Activated T-cell treated with anti-CD3 and anti-CD28 coated beads for 48 hours (primary cell): ENCODE data around the gene FSIP2.

ENCODE experiments used
- DNase-seq: peaks from one replicate; pipeline ENCODE4 v3.0.0-alpha.2; 2020; ENCODE audit warnings: low read depth

Gene FSIP2, protein sequence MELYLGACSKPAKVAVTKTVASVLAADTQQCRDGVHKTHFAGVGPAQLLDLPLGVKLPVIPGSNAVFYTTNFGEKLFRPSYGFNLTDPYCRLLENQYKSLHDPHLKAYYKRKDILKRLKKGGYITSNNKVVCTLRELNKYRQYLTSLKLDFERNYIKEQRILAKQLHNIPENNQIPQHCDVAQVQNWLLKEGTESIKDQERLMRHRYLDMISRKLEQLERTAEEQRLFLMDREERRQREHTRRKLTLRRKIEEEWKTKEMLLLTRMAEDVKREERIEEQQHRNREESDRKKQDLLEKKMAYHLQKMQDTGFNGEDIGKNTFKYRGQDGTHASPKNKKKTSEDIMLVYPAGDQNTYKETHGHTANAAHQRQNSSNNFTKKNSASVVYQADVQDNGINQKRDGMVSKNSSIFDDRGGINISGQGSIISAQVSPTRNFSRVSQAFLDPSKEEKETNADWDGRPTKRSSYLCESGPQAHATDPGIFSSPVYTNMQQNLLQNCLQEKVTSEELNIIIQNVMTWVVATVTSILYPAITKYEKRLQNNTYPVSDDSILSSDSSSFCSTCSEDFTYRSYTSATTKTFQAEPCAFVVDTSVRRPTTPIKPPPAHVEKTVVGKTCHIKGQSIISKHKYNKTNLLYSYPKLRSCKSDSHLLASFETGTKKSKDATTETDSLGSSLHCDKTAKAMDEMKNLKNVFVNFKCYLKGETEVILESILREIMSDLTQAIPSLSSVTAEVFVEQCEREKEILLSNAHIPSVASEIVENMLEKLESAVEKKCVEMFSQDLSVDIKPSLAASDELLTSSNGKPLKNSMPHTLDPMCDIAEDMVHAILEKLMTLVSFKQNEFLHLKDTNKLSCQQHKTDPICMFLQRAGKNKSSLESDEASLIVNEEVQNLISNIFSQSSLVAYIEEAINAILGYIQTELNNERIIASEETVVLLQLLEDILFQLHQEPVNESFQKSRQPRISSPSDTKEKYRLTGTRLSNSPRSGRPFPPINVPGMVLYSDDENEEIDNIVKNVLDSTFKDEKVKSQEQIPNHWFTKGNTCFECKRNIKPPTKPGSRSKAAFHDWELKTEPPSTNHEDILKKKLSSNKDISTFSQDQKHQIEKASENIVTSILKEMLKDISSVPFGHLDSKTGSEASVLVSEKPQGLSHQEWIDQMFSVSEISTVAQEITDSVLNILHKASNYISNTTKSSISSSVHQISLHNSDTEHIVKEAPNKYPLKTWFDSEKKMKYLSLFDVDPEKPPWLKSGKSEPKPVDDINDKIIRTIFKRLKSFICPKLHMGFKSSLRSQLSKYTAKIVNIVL (N-terminal part only)

GRCh38 chr2:185738679-185739472 is at the start of gene FSIP2:
Gene FSIP2, plus strand, starts transcription at chr2:185738804. Its CDS starts 91 bp downstream, at chr2:185738895.
- DNase-seq, result peak; percentile 52

DNA sequence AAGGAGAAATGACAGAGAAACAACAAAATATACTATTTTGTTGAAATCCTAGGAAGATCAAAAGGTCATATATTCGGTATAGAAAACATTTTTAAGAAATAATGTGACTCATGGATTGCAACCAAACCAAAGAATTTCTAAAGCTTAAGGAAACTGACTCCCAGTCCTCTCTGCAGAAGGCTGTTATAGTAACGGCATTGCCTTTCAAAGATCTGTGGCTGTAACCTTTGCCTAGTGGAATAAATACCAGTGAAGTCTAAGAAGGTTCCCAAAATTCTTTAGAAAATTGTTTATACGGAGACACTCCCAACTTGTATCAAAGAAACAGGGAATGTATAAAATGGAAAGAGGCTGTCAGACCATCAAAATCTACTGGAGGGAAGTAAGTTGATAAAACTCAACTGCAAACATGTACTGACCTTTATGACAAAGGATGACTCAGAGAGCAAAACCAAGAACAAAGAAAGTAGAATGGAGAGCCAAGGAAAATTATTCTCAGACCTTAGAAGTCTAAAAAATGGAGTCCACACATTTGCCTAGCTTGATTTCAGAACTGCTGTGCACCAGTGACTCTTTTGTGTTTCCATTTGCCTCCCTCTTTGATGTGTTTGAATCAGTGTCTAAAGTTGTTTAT is 48.6 kb upstream of the FSIP2 start:
- no peak for DNase-seq

DNA sequence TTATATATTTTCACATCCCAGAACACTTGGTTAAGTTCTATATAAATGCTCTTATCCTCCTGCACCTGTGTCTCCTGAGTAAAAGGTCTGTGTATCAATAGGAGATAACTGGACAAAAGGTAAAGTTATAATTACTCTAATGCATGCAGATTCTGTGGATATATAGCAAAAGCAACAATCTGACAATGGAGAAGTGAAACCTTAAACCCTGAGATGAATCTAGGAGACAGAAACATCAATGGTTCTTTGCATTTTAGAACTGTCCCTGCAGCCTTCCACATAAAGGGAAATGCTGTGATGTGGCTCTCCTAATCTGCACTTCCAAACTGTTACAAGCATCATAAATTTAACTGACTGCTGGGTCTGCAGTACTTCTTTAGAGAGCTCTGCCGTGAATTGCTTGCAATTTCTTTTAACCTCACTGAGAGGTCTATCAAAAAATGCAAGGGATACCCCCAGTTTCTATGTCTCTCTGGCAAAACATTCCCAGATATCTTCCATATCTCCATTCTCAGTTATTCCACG is 42.8 kb upstream of the FSIP2 start:
- DNase-seq, result no peak

DNA sequence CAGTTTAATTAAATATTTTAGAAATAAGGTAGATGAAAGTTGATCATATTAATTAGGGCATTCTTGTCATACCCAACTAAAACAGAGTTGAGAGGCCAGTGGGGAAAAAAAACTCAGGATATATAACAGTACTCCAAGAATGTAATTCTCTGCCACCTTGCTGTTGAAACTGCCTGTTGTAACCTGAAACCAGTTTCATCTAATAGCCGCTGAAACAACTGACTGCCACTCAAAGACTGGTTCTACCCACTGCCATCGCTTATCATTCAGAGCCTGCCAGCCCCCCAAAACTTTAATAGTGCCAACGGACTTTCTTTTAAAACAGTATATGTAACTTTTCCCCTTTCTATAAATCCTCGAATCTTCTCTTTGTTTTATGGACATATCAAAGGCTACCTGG is 37.7 kb upstream of the FSIP2 start:
- DNase-seq, result no peak

- no peak for DNase-seq
Measured at GRCh38 chr2:185734658-185735057, 3.9 kb upstream of the FSIP2 start.

GRCh38 chr2:185736210-185736609 is 2.4 kb upstream of the FSIP2 start:
- no peak for DNase-seq

GRCh38 chr2:185745864-185746859 is 7.6 kb downstream of the FSIP2 start:
- DNase-seq, result no peak

DNA sequence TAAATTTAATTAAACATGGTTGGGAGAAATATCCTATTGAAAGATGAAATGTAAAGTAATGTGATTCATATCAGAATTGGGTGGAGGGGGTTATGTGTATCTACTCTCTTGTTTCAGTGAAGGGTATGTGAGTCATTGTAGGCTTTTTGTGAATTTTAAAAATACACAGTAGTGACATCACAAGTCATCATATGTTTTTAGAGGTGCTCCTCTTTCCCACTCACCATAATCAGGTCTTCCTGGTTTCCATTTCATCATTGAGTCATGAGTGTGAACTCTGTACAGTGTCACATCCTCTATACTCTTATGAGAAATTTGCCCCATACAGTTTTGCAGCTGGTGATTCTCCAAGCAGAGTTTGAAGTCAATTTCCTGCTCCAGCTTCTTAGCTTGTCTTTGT is 18.8 kb downstream of the FSIP2 start:
- DNase-seq, result no peak

DNA sequence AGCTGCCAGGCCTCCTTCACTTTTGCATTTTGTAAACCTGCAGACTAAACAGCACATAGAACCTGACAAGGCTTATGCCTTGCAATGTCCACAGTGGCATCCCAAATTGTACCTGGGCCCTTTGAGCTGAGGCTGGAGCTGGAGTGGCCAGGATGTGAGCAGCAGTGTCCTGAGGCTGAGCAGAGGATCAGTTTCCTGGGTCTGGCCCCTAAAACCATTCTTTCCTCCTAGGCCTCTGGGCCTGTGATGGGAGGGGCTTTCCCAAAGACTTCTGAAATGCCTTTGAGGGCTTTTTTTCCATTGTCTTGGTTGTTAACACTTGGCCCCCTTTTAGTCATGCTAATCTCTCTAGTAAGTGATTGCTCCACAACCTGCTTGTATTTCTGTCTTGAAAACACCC is 32.8 kb downstream of the FSIP2 start:
- DNase-seq, result no peak

- DNase-seq, result no peak
Measured at GRCh38 chr2:185780890-185781289, 42.3 kb downstream of the FSIP2 start.

DNA sequence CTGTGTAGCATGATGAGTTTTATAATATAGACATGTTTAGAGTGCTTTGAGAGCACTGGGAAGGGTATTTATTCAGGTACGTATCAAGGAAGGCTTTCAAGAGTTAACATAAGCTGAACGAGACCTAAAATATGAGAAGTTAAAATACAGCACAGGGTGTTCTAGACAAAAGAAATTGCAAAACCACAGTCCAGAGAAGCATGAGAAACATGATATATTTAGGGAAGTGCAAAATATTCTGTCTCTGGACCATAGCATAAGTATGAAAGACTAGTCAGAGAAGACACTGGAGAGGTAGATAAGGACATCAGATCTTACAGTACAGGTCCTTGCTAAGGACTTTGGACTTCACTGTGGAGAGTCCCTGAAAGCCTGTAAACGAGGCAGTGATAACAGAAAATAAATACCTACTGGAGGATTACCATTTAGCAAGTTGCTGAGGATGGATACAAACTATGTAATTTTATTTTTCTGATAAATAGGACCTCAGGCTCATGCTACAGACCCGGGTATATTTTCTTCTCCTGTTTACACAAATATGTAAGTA is 43.7 kb downstream of the FSIP2 start:
- no peak for DNase-seq

DNA sequence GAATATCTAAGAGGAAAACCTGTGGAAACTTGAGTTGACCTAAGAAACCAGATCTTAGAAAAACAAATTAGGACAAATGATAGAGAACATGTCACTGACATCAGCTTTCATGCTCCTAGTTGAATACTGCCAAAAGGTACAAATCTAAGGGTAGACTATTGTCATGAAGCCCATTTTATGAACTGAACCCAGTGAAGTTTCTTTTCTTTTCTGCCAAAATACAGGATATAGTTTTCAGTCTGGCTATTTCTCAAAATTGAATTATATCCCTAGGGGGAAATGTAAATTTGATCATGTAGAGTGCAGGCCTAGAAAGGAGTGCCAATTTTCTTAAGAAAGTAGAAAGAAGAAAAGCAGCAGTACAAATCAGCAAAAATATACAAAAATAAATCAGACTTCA is 46.6 kb downstream of the FSIP2 start:
- no peak for DNase-seq

GRCh38 chr2:185785851-185786473 is 47.4 kb downstream of the FSIP2 start:
- DNase-seq, result no peak

- no peak for DNase-seq
Measured at GRCh38 chr2:185787227-185788145, 48.9 kb downstream of the FSIP2 start.

DNA sequence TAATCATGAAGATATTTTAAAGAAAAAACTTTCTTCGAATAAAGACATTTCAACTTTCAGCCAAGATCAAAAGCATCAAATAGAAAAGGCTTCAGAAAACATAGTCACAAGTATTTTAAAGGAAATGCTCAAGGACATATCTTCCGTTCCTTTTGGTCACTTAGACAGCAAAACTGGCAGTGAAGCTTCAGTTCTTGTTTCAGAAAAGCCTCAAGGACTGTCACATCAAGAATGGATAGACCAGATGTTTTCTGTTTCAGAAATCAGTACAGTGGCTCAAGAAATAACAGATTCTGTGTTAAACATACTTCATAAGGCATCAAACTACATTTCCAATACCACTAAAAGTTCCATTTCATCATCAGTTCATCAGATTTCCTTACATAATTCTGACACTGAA is 51.8 kb downstream of the FSIP2 start:
- no peak for DNase-seq

DNA sequence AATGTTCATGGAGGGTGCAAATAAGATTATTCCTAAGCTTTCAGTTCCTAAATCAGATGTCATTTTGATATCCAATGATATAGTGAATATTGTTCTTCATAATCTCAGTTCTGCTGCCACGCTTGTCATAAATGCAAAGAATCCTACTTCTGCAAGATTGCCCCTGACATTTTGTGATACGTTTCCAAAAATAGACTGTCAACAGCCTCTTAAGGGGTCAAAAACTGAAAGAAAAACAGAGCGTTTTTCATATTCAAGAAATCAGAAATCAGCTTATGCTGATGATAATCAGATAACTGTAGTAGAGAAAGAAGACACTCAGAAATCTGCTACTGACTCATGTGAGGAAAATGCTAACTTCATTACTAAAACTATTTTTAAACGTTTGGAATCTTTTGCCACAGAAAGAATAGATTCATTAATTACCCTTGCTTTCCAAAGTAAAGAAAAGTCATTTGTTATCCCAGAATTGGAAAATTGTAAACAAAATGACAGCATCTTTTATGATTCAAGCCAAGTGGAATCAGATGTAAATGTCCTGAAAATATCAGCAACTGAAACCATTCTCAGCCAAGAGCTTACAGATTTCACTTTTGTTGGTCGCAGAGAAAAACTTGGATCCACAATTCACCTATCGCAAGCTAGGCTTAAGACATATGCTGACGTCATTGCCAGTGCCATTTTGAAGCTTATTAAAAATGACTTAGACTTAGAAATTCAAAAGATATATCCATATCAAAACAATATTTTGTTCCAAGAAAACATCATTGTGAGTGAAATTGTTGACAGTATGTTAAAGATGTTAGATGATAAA is 55.1 kb downstream of the FSIP2 start:
- no peak for DNase-seq

DNA sequence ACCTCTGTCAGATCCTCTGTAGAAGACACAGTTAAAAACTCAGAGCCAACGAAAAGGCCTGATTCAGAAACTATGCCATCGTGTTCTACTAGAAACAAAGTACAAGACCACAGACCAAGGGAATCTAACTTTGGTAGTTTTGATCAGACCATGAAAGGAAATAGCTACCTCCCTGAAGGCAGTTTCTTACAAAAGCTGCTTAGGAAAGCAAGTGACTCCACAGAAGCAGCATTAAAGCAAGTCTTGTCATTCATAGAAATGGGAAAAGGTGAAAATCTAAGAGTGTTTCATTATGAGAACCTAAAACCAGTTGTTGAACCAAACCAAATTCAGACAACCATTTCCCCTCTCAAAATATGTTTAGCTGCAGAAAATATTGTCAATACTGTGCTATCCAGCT is 58.2 kb downstream of the FSIP2 start:
- DNase-seq, result no peak
